ENCODE measurements around the gene TNRC6B.

- TF ChIP-seq POLR2A (IDR thresholded peaks at IDR 0.05): no peak
- TF ChIP-seq CTCF (IDR thresholded peaks at IDR 0.05): no peak
These were observed 1.8 kb downstream of the TNRC6B start for GRCh38 chr22:40179526-40179925.
